Measurements from ENCODE around the gene EGR2.

GRCh38 chr10:62831346-62831745 lies 15.2 kb upstream of the EGR2 start:
- no peak for TF ChIP-seq POLR2A (IDR thresholded peaks at IDR 0.05; ENCODE audit: low read length)
- no peak for TF ChIP-seq GATA1 (IDR thresholded peaks at IDR 0.05; ENCODE audit: low read depth, low read length)

Data from erythroblast (primary cell).